GM21737 (cell line): ENCODE results near the gene RALGPS2.
"Not testable (repeated sequence)": the region's sequence is repeated elsewhere in the genome, so short reads cannot be mapped to it uniquely, and the experiment has no call there.

Source experiments
- ATAC-seq: cut with Tn5 transposase; IDR thresholded peaks from one replicate; pipeline ENCODE4 v1.9.1; 2021; ENCODE audit warnings: mild to moderate bottlenecking, moderate library complexity; ENCODE audit not compliant: unreplicated experiment

Gene RALGPS2

GRCh38 chr1:178776553-178776952, 51.5 kb downstream of the RALGPS2 start:
- ATAC-seq, result no peak

GRCh38 chr1:178781533-178782330, 56.7 kb downstream of the RALGPS2 start:
- ATAC-seq, result no peak

GRCh38 chr1:178784131-178784536, 59.1 kb downstream of the RALGPS2 start:
- no peak for ATAC-seq

GRCh38 chr1:178792394-178792793, 67.3 kb downstream of the RALGPS2 start:
- no peak for ATAC-seq

GRCh38 chr1:178796013-178796412, 71.0 kb downstream of the RALGPS2 start:
- no peak for ATAC-seq

- ATAC-seq, result no peak
Observed at GRCh38 chr1:178797590-178797989, 72.5 kb downstream of the RALGPS2 start.

GRCh38 chr1:178798232-178798861, 73.3 kb downstream of the RALGPS2 start:
- no peak for ATAC-seq

GRCh38 chr1:178802873-178803272, 77.8 kb downstream of the RALGPS2 start:
- ATAC-seq, result no peak

- ATAC-seq, result no peak
Observed at GRCh38 chr1:178806665-178807300, 81.7 kb downstream of the RALGPS2 start.

- ATAC-seq, result no peak
Observed at GRCh38 chr1:178808529-178808928, 83.5 kb downstream of the RALGPS2 start.

GRCh38 chr1:178810585-178810984, 85.5 kb downstream of the RALGPS2 start:
- ATAC-seq, result no peak

GRCh38 chr1:178818416-178818815, 93.4 kb downstream of the RALGPS2 start:
- ATAC-seq, result no peak

- ATAC-seq, result no peak
Observed at GRCh38 chr1:178819123-178819522, 94.1 kb downstream of the RALGPS2 start.

- ATAC-seq, result no peak
Observed at GRCh38 chr1:178821134-178821866, 96.3 kb downstream of the RALGPS2 start.

GRCh38 chr1:178825167-178825566, 100.1 kb downstream of the RALGPS2 start:
- no peak for ATAC-seq

- no peak for ATAC-seq
Observed at GRCh38 chr1:178844436-178844835, 119.4 kb downstream of the RALGPS2 start.

- no peak for ATAC-seq
Observed at GRCh38 chr1:178846306-178846705, 121.3 kb downstream of the RALGPS2 start.

- ATAC-seq, result no peak
Observed at GRCh38 chr1:178847396-178847849, 122.4 kb downstream of the RALGPS2 start.

GRCh38 chr1:178847919-178848318, 122.9 kb downstream of the RALGPS2 start:
- ATAC-seq, result not testable (repeated sequence)

- ATAC-seq, result no peak
Observed at GRCh38 chr1:178849918-178850317, 124.9 kb downstream of the RALGPS2 start.

- no peak for ATAC-seq
Observed at GRCh38 chr1:178857126-178857525, 132.1 kb downstream of the RALGPS2 start.
